Panc1 (cell line): ENCODE measurements around the gene CDC42. TPM values are rescaled to one million over a fixed set of nuclear protein-coding genes. Genes with fewer than 3 reads are reported as not detected.

Experiments
- ATAC-seq: fragments of 200-7000 bp; cut with Tn5 transposase; 2 replicates; pipeline ENCODE4 v1.9.1; 2020; ENCODE audit warnings: mild to moderate bottlenecking, moderate library complexity
- BruUV-seq: library from RNA; stranded (reverse); fragments of 400-500 nt; replicated peaks from 2 replicates; lab custom pipeline; 2021; lab: Mats Ljungman, UMichigan
- CTCF ChIA-PET: fragments of 300-600 bp; sonication (Branson Sonifier 250); formaldehyde crosslinking; loops from one replicate; lab custom pipeline; 2022; ENCODE audit warnings: antibody characterized with exemption; lab: Charles Lee
- POLR2A ChIA-PET: fragments of 300-600 bp; sonication (Branson Sonifier 250); formaldehyde crosslinking; loops from one replicate; lab custom pipeline; 2022; ENCODE audit warnings: antibody characterized with exemption; lab: Charles Lee
- DNase-seq: peaks from one replicate; pipeline ENCODE4 v3.0.0-alpha.2; 2010; ENCODE audit warnings: low read depth, low spot score
- H3K27ac ChIP-seq: 2 replicates; pipeline ENCODE4 v1.5.1; 2011; ENCODE audit warnings: mild to moderate bottlenecking, low read length, inconsistent platforms
- H3K27me3 ChIP-seq: fragments of 200-500 bp; sonication (Bioruptor generic); 2 replicates; pipeline ENCODE4 v1.6.0; 2014; ENCODE audit warnings: low read length, inconsistent platforms; ENCODE audit not compliant: control insufficient read depth, insufficient read depth
- H3K36me3 ChIP-seq: fragments of 200-500 bp; sonication (Bioruptor generic); 2 replicates; pipeline ENCODE4 v1.5.1; 2014; ENCODE audit warnings: inconsistent platforms, mild to moderate bottlenecking, low read length, moderate library complexity; ENCODE audit not compliant: control insufficient read depth, insufficient read depth
- H3K4me1 ChIP-seq: 2 replicates; pipeline ENCODE4 v1.5.1; 2011; ENCODE audit warnings: inconsistent platforms, mild to moderate bottlenecking, low read length, moderate library complexity; ENCODE audit not compliant: control insufficient read depth, insufficient read depth
- H3K4me3 ChIP-seq, 2 experiments: 2 replicates each; pipeline ENCODE4 v1.5.1; 2011 to 2012; ENCODE audit warnings: low read depth in 2 of 2, low read length in 2 of 2, mild to moderate bottlenecking in 2 of 2, inconsistent platforms in 1 of 2, moderate library complexity in 1 of 2
- H3K9me3 ChIP-seq: fragments of 200-500 bp; sonication (Bioruptor generic); 2 replicates; pipeline ENCODE4 v1.5.1; 2014; ENCODE audit warnings: low read depth, mild to moderate bottlenecking, inconsistent platforms, low read length, moderate library complexity; ENCODE audit not compliant: control insufficient read depth, insufficient read depth
- CTCF ChIP-seq: fragments of 450-650 bp; IDR thresholded peaks from 2 replicates; pipeline ENCODE4 v1.5.1; 2017; ENCODE audit warnings: mild to moderate bottlenecking
- POLR2AphosphoS5 ChIP-seq: IDR thresholded peaks from 2 replicates; pipeline ENCODE4 v1.6.1; 2012; ENCODE audit warnings: mild to moderate bottlenecking, low read depth, low read length, moderate library complexity
- REST ChIP-seq, 2 experiments: IDR thresholded peaks; 2 replicates each; pipeline ENCODE4 v1.6.1; 2011 to 2012; ENCODE audit warnings: low read depth in 2 of 2, control low read depth in 1 of 2, low read length in 1 of 2, mild to moderate bottlenecking in 1 of 2, moderate library complexity in 1 of 2; ENCODE audit not compliant: insufficient read depth in 1 of 2
- SIN3A ChIP-seq: IDR thresholded peaks from 2 replicates; pipeline ENCODE4 v1.6.1; 2012; ENCODE audit warnings: low read depth, mild to moderate bottlenecking, low read length, moderate library complexity, borderline replicate concordance; ENCODE audit not compliant: insufficient read depth
- TCF7L2 ChIP-seq: IDR thresholded peaks from 2 replicates; pipeline ENCODE4 v1.6.1; 2011; ENCODE audit warnings: mild to moderate bottlenecking, low read depth, low read length, inconsistent platforms
- in situ Hi-C: cut with HindIII; loops from 2 replicates; pipeline ENCODE4 v1.10.0; 2016; ENCODE audit warnings: low sequenced_read_pairs, low pct_unique_long_range_greater_than_20kb
- intact Hi-C: fragments of 100-400 bp; cut with micrococcal nuclease; formaldehyde crosslinking; loops from one replicate; pipeline ENCODE4 v1.10.0; 2022; ENCODE audit not compliant: unreplicated experiment
- total RNA-seq: library from RNA; stranded (reverse); gene quantifications from one replicate; pipeline ENCODE4 v1.2.1, GENCODE V29; 2021; ENCODE audit not compliant: unreplicated experiment

CDC42 gene
- total RNA-seq, 1 experiment from 2014 or later: 240 TPM

- no peak for ATAC-seq
- ChIA-PET POLR2A (no interaction called here), CTCF (no interaction called here)
- no peak overlapping the region; the same call in 1 of the 2 replicates for H3K27ac ChIP-seq
- H3K4me3 ChIP-seq: no peak overlapping the region
- no TSS peak for BruUV-seq
- H3K4me1 ChIP-seq: peaks cover 15% of the 10 kb centered on the region
- no peaks in the 10 kb centered on the region; the same call in 1 of the 2 replicates for H3K36me3 ChIP-seq
- H3K9me3 ChIP-seq: no peaks in the 10 kb centered on the region
- intact Hi-C loops (no loop called here), in situ Hi-C loops (no loop called here)
- DNase-seq: no peak
- no peaks in the 10 kb centered on the region for H3K27me3 ChIP-seq
- TF ChIP-seq SIN3A: no peak
- no peak for TF ChIP-seq POLR2AphosphoS5
- no peak for TF ChIP-seq REST (IDR thresholded peaks at IDR 0.05; ENCODE audit: insufficient read depth in 1 of 2, low read depth in 2 of 2, low read length in 1 of 2)
- no peak for TF ChIP-seq TCF7L2
- TF ChIP-seq CTCF: no peak
These were observed 25.6 kb upstream of the CDC42 start for GRCh38 chr1:22026924-22027289.

- TF ChIP-seq REST (IDR thresholded peaks at IDR 0.05; ENCODE audit: insufficient read depth in 1 of 2, low read depth in 2 of 2, low read length in 1 of 2): no peak
- no peak for TF ChIP-seq SIN3A
- no peak for TF ChIP-seq CTCF
- TF ChIP-seq TCF7L2: no peak
- TF ChIP-seq POLR2AphosphoS5: no peak
- intact Hi-C loops (no loop called here), in situ Hi-C loops (no loop called here)
- Histone ChIP-seq H3K36me3 (no peaks in the 10 kb centered on the region; the same call in 1 of the 2 replicates), H3K4me3 (no peak overlapping the region), H3K4me1 (0 out of 2 replicates have a peak, but pooled peaks cover 6% of the 10 kb centered on the region), H3K27ac (no peak overlapping the region), H3K9me3 (no peaks in the 10 kb centered on the region), H3K27me3 (no peaks in the 10 kb centered on the region)
- ChIA-PET POLR2A (interaction anchor here (0.6 kb wide), 1 partner anchor 164 kb away, joined by 5 read pairs; no protein-coding TSS in a partner anchor), CTCF (interaction anchor here (0.7 kb wide), 1 partner anchor 10 kb away, joined by 10 read pairs; no protein-coding TSS in a partner anchor)
- no peak for DNase-seq
- ATAC-seq: no peak
- no TSS peak for BruUV-seq
These were observed 22.5 kb upstream of the CDC42 start for GRCh38 chr1:22030057-22030456.
